Bronchial epithelial cell (primary cell): Measurements from ENCODE around the gene CCRL2. TPM values are rescaled to one million over a fixed set of nuclear protein-coding genes. Genes with fewer than 3 reads are reported as not detected.
"Not testable (repeated sequence)": the region's sequence is repeated elsewhere in the genome, so short reads cannot be mapped to it uniquely, and the experiment has no call there.

ENCODE experiments used
- DNase-seq: peaks from one replicate; pipeline ENCODE4 v3.0.0-alpha.2; 2010; ENCODE audit warnings: low read depth
- FAIRE-seq: peaks from 2 replicates; lab custom pipeline; 2011; peaks lifted over from hg19 to GRCh38; lab: Jason Lieb, UNC
- H3K27me3 ChIP-seq: 2 replicates; pipeline ENCODE4 v1.5.1; 2011; ENCODE audit warnings: low read length; ENCODE audit not compliant: control insufficient read depth, insufficient read depth
- H3K36me3 ChIP-seq: 2 replicates; pipeline ENCODE4 v1.5.1; 2011; ENCODE audit warnings: low read length; ENCODE audit not compliant: control insufficient read depth, insufficient read depth
- H3K4me3 ChIP-seq: 2 replicates; pipeline ENCODE4 v1.5.1; 2011; ENCODE audit warnings: mild to moderate bottlenecking, low read depth, low read length, control low read depth
- CTCF ChIP-seq: IDR thresholded peaks from 2 replicates; pipeline ENCODE4 v1.5.1; 2011; ENCODE audit warnings: mild to moderate bottlenecking, moderate library complexity, low read length, control low read depth, inconsistent platforms; ENCODE audit not compliant: insufficient read depth, severe bottlenecking
- total RNA-seq: library from RNA; depleted of rRNA; stranded (reverse); fragments of >200 nt; gene quantifications from 2 replicates; pipeline ENCODE4 v1.2.1, GENCODE V29; 2014

CCRL2 gene
- total RNA-seq, 1 donor from 2014 or later, result 0.26 TPM

- no peak for TF ChIP-seq CTCF
- Histone ChIP-seq H3K36me3 (no peaks in the 10 kb centered on the region), H3K4me3 (no peak overlapping the region), H3K27me3 (no peaks in the 10 kb centered on the region)
- peak; percentile 77 for FAIRE-seq
- DNase-seq, result peak; percentile 88
These were observed 22.6 kb downstream of the CCRL2 start for GRCh38 chr3:46429671-46430070.

- not testable (repeated sequence) for H3K4me3 ChIP-seq, H3K36me3 ChIP-seq, DNase-seq, H3K27me3 ChIP-seq, FAIRE-seq
These were observed 23.8 kb downstream of the CCRL2 start for GRCh38 chr3:46430879-46431278.

GRCh38 chr3:46431905-46432304, 24.8 kb downstream of the CCRL2 start:
- H3K27me3 ChIP-seq, H3K36me3 ChIP-seq, DNase-seq, H3K4me3 ChIP-seq, FAIRE-seq: not testable (repeated sequence)

- DNase-seq, H3K36me3 ChIP-seq, FAIRE-seq, H3K4me3 ChIP-seq, H3K27me3 ChIP-seq: not testable (repeated sequence)
These were observed 26.1 kb downstream of the CCRL2 start for GRCh38 chr3:46433118-46433517.

- DNase-seq, result no peak
- H3K27me3 ChIP-seq, result peaks cover 1% of the 10 kb centered on the region
- no peak overlapping the region for H3K4me3 ChIP-seq
- FAIRE-seq, result no peak
- TF ChIP-seq CTCF, result no peak
- H3K36me3 ChIP-seq, result no peaks in the 10 kb centered on the region
These were observed 26.8 kb downstream of the CCRL2 start for GRCh38 chr3:46433841-46434240.

- no peak for TF ChIP-seq CTCF
- no peak for FAIRE-seq
- no peak overlapping the region for H3K4me3 ChIP-seq
- no peak for DNase-seq
- no peaks in the 10 kb centered on the region for H3K36me3 ChIP-seq
- peaks cover 4% of the 10 kb centered on the region for H3K27me3 ChIP-seq
These were observed 28.1 kb downstream of the CCRL2 start for GRCh38 chr3:46435081-46435726.

- no peak for TF ChIP-seq CTCF
- H3K4me3 ChIP-seq, result no peak overlapping the region
- DNase-seq (no peak), FAIRE-seq (no peak)
- peaks cover 4% of the 10 kb centered on the region for H3K27me3 ChIP-seq
- H3K36me3 ChIP-seq, result no peaks in the 10 kb centered on the region
These were observed 31.8 kb downstream of the CCRL2 start for GRCh38 chr3:46438831-46439230.
